GM21723 (cell line): ENCODE results near the gene USP32.
"Not testable (repeated sequence)": the region's sequence is repeated elsewhere in the genome, so short reads cannot be mapped to it uniquely, and the experiment has no call there.

ENCODE experiments used
- ATAC-seq: cut with Tn5 transposase; IDR thresholded peaks from one replicate; pipeline ENCODE4 v1.9.1; 2021; ENCODE audit warnings: mild to moderate bottlenecking, moderate library complexity; ENCODE audit not compliant: unreplicated experiment

USP32 gene

GRCh38 chr17:60412701-60413100 is 20.8 kb upstream of the USP32 start:
- no peak for ATAC-seq

GRCh38 chr17:60410001-60410400 is 18.1 kb upstream of the USP32 start:
- ATAC-seq = no peak

DNA sequence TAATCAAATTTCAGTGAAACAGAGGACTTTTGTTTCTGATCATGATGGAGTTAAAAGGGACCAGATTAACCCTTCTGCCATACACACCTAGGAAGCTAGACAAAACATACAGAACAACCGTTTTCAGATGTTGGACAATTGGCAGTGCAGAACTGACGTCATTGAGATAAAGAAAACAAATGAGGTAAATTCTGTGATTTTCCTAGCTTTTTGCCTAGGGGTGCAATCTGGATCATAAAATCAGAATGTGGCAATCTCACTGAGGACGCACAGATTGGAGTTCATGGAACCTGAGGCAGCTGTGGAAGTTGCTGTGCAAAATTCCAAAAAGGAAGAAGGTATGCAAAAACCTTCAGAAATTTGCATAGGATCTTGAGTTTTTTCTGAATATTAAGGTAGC is 15.0 kb upstream of the USP32 start:
- no peak for ATAC-seq

- ATAC-seq = no peak
Measured at GRCh38 chr17:60403962-60404361, 12.0 kb upstream of the USP32 start.

DNA sequence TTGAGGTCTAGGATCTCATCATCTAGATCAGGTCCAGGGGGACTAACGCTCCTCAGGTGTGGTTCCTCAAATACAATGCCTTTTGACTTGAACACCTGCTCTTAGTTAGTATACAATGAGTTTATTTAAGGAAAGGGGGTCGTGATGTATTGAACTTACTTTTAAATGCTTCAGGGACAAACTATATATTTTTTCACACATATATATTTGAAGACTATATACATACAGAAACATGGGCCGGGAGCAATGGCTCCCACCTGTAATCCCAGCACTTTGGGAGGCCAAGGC is 11.5 kb upstream of the USP32 start:
- no peak for ATAC-seq

- ATAC-seq = no peak
Measured at GRCh38 chr17:60401819-60402218, 9.9 kb upstream of the USP32 start.

- peak; percentile 58 for ATAC-seq
Measured at GRCh38 chr17:60398227-60398959, 6.5 kb upstream of the USP32 start.

DNA sequence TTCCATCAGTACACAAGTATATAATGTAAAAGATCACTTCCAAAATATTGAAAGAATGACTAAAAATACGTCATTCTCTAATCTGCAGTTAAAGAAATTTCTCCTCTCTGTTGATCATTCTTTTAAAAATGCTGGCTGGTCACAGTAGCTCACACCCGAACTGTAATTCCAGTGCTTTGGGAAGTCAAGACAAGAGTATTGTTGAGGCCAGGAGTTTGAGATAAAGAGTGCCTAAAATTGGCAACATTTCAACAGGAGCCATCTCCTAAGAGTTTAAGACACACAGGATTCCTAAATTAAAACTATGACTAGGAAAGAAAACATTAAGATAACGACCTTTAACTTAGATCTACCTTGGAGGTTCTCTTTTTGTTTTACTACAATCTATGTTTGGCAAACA is 4.5 kb upstream of the USP32 start:
- ATAC-seq = no peak

- ATAC-seq = no peak
Measured at GRCh38 chr17:60395508-60396065, 3.7 kb upstream of the USP32 start.

DNA sequence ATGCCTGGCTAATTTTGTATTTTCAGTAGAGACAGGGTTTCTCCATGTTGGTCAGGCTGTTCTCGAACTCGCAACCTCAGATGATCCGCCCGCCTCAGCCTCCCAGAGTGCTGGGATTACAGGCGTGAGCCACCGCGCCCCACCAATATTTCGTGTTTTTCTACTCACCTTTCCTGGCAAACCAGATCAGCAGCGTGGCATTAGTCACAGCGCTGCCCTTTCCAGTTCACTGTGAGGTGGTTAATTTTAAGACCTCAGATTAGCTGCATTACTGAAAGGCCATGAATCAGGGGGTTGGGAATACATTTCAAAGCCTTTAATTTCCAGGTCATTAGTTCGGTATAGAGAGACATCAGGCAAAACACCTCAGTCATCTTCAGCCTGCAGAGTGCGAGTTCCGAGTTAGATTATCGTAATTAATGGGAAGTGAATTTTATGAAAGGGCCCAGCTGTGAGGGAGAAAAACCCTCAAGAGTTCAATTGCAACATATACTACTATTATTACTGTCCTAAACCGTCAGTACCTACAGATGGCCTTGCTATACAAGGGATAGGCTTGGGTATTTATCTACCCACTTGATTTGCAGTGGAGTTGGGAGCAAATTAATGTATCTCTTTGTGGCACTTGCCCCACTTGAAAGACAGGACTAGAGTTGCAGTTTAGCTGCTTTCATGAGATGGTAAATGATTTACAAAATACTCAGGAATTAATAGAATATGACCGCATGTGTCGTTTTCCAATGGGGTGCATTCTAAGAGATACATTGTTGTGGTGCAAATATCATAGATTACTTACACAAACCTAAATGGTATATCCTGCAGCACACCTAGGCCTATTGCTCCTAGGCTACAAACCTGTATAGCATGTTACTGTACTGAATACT is 2.1 kb upstream of the USP32 start:
- ATAC-seq = no peak

GRCh38 chr17:60392845-60393702 is 1.1 kb upstream of the USP32 start:
- no peak for ATAC-seq

DNA sequence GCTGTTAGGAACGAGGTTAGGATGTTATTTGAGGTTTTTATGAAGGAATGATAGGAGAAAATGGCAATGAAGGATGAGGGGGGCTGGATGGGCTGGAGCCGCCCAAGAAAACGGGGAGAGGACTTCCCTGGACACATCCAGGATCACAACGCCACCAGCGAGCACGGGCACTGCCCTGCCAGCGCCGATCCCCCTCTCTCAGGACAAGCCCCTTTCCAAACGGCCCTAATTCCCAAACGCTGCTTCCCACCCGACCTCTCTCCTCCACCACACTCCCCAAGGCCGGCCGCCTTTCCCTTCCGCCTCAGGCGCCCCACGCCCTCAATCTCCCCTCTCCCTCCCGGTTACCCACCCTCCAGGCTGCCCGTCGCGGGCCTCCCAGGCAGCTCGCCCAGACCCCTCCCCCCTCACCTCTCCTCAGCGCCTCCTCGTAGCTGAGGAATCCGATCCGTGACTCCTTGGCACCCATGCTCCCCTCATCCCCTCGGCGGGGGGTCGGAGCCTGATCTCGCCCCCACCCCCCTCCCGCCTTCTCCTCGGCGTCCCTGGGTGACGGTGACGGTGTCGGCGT is 377 bp downstream of the USP32 start:
- peak; percentile 36 for ATAC-seq

DNA sequence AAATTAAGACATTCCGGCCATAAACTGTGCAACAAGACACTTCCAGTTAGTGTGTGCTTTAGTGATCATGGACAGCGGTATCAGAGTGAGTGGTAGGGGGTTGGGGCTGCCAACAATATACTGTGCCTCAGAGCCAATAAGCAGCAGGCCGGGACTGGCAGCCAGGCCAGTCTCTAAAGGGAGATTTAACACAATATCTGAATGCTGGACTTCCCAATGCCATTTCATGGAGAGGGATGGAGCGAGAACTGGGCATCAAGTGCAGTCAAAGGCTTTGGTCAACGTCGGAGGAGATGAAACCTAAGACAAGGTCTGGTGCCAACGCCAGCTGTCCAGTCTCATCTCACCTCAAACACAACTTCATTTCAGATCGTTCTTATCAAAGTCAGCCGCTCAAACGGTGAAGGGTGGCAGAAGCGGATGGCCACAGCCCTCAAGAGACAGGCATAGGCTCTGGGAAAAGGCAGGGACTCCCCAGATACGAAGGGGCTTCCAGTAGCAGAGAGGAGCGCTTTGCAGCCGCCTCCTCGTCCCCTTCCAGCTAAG is 935 bp downstream of the USP32 start:
- no peak for ATAC-seq

GRCh38 chr17:60390186-60390585 is 1.7 kb downstream of the USP32 start:
- no peak for ATAC-seq

DNA sequence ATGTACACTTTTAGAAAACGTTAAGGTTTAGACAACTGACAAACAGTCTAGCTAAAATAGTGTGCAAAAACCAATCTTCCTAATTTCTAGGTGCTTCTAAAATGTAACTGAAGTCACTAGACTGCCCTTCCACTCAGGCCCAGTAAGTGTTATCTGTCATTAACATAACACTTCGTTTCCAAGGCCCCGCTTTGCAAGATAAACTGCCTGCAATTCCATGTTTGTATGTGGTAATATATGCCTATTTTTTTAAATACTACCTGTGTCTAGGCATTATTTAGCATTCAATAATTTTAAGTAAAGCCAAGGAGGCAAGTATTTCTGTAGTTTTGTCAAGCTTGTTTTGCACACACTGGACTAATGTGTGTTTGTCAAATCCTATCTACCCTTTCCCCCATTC is 3.2 kb downstream of the USP32 start:
- no peak for ATAC-seq

- ATAC-seq = no peak
Measured at GRCh38 chr17:60387666-60388065, 4.3 kb downstream of the USP32 start.

DNA sequence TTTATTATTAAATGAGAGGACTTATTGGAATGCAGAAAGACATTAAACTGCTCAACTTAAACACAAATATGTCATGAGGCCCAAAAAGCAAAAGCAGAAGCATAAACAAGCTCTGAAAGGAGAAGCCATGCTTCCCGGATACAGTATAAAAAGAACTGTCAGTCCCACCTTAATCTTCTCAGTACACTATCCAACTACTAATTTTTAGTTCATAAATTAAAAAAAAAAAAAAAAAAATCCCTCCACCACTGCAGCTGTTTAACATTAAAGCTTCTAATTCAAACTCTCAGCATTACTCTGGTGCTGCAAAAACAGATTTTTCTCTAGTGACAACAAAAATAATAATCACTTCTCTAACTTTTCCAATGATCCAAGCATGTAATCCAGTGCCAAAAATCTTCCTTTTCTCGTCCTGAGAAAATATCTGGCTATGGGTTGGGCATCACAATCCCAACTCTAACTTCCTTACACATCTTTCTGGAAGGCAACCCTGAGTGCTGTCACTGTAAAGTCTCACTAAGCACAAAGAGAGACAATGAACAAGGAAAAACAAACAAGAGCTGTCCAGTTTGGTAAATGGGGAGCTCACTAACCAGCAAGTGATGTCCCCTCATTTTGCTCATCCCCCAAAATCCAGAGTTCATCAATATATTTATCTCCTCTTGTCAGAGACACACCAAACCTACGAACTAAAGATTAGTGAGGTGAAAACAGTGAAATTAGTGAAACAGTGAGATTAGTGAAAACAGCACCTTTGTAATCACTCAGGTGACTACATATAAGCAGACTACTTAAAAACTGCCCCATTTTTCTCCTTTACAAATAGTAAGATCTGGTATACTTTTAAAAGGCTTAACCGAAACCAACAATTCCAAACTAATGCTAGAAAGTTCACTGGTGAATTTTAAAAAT is 5.5 kb downstream of the USP32 start:
- ATAC-seq = no peak

DNA sequence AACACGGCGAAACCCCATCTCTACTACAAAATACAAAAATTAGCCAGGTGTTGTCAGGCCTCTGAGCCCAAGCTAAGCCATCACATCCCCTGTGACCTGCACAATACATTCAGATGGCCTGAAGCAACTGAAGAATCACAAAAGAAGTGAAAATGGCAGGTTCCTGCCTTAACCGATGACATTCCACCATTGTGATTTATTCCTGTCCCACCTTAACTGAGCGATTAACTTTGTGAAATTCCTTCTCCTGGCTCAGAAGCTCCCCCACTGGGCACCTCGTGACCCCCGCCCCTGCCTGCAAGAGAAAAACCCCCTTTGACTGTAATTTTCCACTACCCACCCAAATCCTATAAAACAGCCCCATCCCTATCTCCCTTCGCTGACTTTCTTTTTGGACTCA is 7.0 kb downstream of the USP32 start:
- not testable (repeated sequence) for ATAC-seq

DNA sequence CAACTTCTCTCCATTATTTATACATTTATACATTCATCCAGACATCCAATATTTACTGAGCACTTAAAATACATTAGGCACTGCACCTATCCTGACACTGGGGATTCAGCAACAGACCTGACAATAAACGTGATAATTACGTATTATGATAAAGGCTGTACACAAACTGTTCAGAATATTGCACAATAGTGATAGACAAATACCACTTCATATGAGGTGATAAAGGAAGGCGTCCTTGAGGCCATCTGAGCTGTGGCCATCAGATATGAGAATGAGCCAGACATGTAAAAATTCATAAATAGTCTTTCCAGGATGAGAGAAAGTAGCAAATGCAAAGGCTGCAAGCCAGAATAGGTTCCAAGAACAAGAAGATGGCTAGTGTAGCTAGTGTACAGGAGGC is 8.6 kb downstream of the USP32 start:
- no peak for ATAC-seq

GRCh38 chr17:60381958-60382357 is 10.0 kb downstream of the USP32 start:
- ATAC-seq = no peak
